Jurkat, Clone E6-1 (cell line): ENCODE data around the gene OSBPL7.

Experiments used
- DNase-seq: peaks from one replicate; pipeline ENCODE4 v3.0.0-alpha.2; 2011; ENCODE audit warnings: low read depth, low spot score
- H3K4me3 ChIP-seq: 2 replicates; pipeline ENCODE4 v1.5.1; 2011; ENCODE audit warnings: mild to moderate bottlenecking, low read length, control low read depth, moderate library complexity

The OSBPL7 gene

DNA sequence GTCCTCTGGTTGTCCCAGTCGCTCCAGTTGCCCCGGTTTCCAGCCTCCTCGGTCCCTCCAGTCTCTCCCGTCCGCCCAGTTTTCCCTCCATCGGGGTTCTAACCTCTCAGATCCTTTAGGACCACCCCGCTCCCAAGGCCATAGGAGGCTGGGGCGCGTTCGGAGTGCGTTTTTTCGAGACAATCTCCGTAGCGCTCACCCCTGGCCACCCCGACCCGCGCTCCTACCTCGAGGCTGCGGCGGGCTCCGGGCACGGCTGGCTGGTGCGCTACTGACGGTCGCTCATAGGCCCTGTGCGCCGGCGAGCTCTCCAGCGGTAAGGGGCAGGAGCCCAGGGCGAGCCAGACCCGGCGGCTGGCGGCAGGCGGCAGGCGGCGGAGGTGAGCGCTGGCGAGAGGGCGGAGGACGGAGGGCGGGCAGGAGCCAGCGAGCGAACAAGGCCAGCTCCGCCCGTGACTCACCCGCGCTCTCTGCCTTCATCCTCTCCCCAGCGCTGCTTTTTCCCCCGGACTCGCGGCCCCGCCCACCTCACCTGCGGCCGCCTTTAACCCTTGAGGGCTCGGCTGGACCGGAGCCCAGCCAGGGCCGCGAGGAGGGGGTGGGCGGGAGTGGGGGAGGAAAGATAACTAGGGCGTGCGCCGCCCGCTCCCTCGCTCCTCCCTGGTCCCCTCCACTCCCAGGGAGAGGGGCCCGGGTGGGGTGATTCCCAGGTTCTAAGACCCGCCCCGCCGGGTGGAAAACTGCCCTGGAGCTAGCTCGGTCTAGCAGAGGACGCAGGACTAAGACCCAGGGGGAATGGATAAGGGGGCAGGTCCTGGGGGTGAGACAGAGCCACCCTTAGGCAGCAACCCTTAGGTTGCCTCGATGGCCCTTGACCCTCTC lies 29.3 kb upstream of the OSBPL7 start, which contains the start of gene SP6:
SP6 (minus strand) TSS at position 472 of the 882 bp plus-strand sequence. CDS start 2,734 bp downstream, outside the sequence.
- H3K4me3 ChIP-seq, result no peak within 1 kb of the TSS
- no peak for DNase-seq

DNA sequence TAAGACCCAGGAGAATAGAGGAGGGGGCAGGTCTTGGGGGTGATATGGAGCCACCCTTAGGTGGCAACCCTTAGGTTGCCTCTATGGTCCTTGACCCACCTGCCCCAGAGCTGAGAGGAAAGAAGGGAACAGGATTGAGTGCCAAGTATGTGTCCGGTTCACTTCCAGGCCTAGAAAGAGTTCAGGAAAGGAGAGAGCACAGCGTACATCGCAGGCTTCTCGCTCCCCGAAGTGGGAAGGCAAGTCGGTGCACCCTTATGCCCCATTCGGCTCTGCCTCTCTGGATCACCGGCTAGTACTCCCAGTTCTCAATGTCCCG lies 28.7 kb upstream of the OSBPL7 start:
- DNase-seq, result no peak
- no peak overlapping the region for H3K4me3 ChIP-seq

DNA sequence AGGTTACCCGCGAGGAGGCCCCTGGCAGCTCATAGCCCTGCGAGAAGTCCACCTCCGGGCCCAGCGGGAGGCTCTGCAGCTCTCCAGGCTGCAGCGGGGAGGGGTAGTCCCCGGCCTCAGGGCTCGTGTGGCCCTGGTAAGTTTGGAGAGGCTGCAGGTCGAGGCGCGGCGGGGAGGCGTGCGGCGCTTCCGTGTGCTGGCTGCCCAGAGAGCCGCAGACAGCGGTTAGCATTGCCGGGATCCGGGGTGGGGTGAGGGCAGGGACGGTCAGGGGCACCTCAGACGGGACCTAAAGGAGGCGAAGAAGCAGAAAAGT lies 26.6 kb upstream of the OSBPL7 start:
- DNase-seq, result no peak
- H3K4me3 ChIP-seq, result no peak overlapping the region

DNA sequence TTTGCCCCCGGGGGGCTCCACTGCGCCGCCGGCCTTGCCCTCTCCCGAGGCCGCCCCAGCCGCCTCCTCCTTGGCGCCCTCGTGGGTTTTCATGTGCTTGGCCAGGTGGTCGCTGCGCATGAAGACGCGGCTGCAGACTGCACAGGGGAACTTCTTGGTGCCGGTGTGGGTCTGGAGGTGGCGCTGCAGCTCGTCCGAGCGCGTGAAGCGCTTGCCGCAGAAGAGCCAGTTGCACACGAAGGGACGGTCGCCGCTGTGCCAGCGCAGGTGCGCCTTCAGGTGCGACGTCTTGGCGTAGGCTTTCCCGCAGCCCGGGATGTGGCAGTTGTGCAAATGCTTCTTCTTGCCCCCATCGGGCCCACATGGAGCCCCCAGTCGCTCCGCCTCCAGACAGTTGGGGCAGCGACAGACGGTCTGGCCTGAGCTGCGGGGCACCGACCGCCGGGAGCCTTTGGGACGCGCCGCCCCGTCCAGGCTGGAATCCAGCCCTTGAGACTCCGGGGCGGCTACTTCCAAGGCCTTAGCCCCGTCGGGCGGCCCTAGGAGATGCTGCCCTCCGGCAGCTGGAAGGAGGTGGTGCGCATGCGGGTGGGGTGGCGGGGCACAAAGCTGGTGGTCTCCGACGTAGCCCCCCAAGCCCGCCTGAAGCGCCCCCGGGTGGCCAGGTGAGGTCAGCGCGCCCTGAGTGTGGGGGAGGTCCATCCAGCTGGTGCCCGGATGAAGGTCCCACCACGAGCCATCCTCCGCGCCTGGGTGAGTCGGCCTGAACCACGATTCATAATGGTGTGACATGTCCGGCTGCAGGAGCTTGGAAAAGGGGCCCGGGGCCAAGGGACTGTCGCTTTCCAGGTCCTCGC lies 26.0 kb upstream of the OSBPL7 start:
- no peak overlapping the region for H3K4me3 ChIP-seq
- no peak for DNase-seq

DNA sequence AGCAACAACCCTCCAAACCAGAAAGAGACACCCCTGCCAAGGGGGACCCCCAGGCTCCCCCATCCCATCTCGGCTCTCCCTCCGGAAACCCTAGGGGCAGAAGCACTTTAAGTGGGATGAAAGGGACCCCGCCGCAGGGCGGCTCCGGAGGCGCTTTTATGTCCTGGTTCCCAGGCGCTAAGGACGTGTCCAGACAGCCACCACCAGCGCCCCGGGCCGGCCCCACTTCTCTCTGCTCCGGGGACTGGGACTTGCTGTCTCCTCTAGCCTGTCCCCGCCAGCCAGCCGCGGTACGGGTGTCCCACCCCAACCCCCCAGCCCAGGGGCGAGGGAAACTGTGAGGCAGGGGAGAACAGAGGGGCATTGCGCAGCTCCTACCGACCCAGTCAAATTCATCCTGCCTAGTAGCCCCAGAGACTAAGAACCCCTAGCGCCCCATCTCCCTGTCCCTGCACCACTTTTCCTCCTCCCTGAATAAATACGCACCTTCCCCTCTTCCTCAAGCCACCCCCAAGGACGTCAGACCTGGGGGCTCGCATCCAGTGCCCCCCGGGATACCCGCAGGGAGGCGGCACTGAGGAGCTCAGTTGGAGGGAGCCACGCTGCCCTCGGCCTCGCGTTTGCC lies 25.2 kb upstream of the OSBPL7 start:
- DNase-seq, result no peak
- no peak overlapping the region for H3K4me3 ChIP-seq

DNA sequence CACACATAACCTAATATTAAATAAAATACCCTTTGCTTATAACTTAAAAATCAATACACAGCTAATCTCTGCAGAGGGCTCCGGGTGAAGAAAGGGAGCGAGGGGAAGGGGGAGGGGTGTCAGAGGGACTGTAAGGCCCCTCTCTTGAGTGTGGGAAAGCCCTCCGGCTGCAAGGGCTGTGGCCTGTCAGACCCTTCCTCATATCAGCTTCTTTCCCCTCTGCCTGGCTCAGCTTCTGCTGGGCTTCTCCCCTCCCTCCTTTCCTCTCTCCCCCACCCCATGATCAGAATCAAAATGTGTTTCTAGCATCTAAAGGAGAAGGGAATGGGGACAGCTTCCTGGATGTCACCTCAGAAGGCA lies 24.1 kb upstream of the OSBPL7 start:
- DNase-seq, result no peak
- H3K4me3 ChIP-seq, result no peak overlapping the region

DNA sequence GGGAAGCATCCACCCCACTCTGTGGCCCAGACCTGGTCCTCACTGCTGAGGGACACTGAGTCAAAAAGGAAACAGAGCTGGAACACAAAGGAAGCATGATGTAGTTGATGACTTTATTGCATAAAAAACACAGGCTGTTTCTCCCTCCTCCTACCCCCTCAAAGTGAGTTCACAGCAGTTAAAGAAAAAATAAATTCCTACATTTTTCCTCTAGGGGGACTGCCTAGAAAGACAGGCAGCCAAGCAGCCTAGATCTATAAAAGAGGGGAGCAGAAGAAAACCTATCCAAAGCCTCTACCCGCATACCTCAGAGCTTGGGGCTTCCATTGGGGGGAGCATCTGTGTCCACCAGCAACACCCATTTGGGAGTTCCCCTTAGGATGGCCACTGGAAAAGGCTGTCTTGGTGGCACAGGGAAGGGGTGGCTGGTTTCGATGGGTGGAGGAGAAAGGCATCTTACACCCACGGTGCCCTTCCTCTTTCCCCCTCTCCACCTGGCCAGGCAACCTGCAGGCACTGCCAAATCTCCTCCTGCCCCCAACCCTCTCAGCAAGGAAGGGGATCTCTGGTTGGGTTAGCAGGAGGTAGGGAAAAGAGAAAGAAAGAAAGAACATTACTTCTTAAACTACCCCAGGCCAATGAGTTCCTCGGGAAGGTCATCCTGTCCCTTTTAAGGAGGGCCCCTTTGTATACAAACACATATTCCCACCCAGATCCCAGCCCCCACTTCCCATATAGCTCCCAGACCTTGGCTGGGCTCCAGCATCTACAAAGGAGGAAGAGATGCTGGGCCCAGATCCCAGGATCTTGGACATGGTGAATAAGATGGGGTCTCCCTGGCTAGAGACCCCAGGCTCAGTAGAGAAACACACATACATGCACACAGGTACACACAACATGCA lies 23.5 kb upstream of the OSBPL7 start:
- no peak for DNase-seq
- H3K4me3 ChIP-seq, result no peak overlapping the region

DNA sequence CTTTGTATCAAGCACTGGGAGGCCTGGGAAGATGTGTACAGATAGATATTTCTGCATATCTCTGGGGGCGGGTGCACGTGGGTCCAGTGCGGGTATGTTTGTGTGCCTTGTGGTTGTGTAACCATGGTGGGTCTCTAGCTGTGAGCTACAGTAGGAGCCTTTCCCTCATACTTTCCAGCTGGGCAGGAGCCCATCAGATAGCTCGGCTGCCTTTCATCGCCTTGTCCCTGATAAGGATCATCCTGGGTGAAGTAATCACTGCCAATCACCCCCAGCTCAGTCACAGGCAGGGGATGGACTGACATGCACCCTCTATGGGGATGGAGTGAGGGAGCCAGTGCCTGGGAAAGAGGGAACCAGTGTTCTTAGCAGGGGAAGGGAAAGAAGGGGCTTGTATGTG lies 22.6 kb upstream of the OSBPL7 start:
- no peak for DNase-seq
- H3K4me3 ChIP-seq, result no peak overlapping the region

DNA sequence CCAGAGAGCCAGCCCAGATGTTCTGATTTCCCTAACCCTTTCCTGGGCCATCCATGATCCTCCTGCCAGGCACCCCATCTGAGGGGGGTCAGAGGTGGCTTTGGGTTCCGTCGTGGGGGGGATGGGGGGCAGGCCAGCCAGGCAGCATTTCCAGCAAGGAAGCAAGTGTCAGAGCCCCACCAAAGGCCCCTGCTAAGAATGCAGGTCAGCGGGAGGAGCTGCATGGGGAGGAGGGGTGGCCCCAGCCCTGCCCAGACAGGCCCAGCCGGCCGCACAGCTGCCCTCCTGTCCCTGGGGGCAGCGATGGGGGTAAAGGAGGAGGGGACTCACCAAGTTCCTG lies 21.8 kb upstream of the OSBPL7 start:
- DNase-seq, result no peak
- no peak overlapping the region for H3K4me3 ChIP-seq

DNA sequence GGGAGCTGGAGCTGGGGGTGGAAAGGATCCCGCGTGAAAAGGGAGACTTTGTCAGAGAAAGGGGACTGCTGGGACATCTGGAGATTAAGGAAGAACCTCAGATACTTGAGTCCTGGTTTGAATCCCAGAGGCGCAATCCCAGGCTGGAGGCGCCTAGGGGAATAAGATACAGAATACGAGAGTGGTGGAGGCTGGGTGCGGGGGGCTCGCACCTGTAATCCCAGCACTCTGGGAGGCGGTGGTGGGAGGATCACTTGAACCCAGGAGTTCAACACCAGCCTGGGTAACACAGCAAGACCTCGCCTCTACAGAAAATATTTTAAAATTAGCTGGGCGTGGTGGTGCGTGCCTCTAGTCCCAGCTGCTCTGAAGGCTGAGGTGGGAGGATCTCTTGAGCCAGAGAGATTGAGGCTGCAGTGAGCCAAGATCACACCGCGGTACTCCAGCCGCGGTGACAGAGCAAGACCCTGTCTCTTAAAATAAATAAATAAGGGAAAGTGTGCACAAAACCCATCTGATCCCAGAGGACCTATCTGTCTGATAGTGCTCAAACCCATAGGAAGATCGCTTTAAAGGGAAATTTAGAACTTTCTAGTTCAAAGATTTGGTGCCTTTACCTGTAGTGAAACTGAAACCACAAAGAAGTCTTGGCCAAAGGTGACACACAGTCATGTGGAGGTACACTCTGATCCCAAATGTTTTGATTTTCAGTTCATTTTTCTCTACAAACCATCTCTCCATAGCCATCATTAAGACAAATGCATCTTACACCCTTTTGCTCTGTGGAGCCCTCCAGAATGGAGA lies 20.1 kb upstream of the OSBPL7 start:
- H3K4me3 ChIP-seq, result peak overlapping the region; percentile 81
- no peak for DNase-seq

DNA sequence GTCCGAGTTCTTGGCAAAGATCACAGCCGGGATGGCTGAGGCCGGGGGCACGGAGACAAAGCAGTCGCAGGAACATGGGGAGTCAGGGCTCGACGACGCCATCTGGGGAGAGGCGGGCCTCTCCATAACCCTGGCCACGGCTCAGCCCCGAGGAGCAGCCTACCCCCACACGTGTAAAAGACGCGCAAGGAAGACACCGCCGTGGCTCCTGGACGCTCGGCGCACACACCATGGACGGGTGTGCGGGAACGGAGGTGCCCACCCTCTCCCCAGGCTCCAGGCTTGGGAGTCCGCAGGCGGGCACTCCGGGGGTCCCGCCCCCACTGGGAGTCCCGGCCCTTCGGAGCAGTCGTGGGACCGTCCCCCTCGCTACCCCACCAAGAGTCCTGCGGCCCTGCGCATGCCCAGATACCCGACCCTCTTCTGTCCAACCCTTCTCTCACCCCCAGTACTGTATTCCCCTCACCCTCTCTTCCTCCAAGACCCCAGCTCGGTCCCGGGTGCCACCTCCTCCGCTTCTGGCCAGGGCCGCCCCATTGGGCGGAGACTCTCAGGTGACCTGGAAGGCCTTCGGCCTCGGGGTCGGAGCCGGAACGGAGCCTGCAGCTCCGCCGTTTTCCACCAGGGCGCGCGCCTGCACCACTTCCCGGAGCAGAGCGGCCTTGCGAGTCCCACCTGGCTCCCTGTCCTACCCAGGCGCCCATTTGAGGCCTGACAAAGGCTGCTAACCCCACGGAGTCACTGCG lies 19.3 kb upstream of the OSBPL7 start, which contains the start of gene SCRN2:
SCRN2 (minus strand) TSS at position 532 of the 746 bp plus-strand sequence; CDS start at position 102, 430 bp downstream.
- DNase-seq, result peak; percentile 74
- H3K4me3 ChIP-seq, result peak within 1 kb of the TSS; percentile 81

DNA sequence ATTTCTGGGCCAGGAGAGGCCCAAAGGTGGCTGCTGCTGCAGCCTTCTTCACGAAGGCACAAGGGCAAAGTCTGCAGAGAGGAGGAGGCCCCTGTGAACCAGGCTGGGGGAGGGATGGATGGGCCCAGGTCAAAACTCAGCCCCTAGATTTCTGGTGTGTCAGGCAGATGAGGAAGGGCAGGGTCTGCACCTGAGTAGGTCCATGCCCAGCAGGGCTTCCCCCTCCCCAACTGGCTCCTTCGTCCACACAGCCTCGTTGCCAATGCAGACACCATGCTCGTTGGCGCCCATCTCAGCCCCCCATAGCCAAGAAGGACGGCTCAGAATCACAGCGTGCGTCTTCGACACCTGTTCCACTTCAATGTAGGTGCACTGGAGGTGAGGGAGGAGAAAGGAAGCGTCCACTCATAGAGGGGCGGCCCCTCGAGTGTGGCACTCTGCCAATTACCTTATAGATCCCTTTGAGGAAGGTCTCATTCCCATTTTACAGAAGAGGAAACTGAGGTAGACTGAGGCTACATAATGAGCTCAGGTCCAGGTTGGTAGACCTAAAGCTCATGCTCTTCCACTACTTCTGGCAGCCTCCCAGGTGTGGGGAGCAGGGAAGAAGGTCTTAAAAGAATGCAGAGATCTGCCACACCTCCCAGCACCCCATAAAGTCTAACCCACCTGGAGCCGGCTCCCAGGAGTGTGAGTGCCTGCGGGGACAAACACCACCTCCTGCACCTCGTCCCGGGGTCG lies 18.6 kb upstream of the OSBPL7 start:
- H3K4me3 ChIP-seq, result peak overlapping the region; percentile 81
- DNase-seq, result no peak

DNA sequence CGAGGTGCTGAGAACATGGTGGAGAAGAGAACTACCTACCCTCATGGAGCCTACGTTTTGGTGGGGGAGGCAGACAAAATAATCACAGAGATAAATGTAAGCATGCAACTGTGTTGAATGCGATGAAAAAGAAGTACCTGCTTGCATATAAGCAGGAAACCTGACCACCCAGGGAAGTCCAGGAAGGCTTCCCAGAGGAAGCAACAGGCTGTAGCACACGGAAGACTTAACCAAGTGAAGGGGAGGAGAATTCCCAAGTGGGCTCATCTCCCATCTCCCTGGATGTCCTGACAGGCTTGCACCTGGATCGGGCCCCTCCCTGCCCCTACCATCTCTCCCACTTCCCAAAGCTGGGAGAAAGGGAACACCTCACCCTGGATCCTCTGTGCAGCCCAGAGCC lies 17.5 kb upstream of the OSBPL7 start:
- H3K4me3 ChIP-seq, result no peak overlapping the region
- no peak for DNase-seq

DNA sequence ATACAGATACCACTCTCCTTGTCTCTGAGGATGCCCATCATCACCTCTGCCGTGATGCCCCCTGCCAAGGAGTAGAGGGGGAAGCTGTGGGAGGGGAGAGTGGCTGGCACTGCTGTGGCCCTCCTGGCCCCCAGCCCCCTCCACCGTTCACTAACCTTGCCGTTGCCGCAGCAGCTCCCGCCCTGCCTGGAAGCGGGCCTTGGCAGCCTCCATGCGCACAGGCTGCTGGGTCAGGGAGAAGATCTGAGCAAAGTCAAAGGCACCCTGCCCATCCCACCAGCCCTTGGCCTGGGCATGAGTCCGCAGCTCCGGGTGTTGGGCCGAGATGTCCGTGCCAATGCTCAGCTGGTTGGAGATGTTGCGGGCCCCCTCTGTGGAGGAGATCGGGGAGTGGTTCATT lies 17.0 kb upstream of the OSBPL7 start:
- DNase-seq, result no peak

DNA sequence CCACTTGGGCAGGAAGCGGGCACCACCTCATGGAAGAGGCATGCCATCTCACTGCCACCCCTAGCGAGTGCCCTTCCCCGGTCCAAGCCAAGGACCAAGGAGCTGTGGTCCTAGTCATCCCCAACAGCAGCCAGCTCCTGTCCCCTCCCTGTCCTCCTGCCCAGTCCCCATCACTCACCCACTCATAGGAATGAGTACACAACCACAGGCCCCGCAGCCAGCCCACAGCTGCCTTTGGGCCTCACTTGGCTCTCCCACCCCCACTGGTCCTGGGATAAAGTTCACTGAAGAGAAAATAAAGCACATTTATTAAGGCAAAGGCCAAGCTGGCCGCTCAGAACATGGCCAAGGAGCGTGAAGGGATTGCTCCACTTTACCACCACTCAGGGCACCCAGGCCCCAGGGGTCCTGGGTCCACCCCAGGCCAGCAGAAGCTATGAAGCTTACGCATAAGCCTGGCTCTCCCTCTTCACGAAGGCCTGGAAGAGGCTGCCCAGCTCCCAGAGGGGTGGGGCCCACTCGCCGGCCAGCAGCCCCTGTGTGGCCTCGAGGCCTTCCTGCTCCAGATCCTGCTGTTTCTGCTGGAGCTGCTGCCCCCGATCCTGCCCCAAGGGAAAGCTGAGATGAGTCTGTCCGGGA lies 15.9 kb upstream of the OSBPL7 start:
- H3K4me3 ChIP-seq, result no peak overlapping the region
- DNase-seq, result no peak

More for the DNA sequence above, 17.0 kb upstream of the OSBPL7 start:
- no peak overlapping the region for H3K4me3 ChIP-seq

DNA sequence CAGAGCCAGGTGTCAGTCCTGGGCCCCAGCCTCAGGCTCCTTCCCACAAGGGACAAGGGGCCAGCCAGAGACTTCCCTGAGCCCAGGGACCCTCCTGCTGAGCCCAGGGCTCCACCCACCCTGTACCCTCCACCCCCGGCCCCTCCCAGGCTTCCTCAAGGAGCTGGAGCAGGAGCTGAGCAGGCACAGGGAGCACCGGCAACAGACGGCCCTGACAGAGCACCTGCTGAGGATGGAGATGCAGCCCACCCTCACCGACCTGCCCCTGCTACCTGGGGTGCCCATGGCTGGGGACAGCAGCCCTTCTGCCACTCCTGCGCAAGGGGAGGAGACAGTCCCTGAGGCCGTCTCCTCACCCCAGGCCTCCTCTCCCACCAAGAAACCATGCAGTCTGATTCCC lies 15.0 kb upstream of the OSBPL7 start:
- no peak for DNase-seq
- H3K4me3 ChIP-seq, result no peak overlapping the region

DNA sequence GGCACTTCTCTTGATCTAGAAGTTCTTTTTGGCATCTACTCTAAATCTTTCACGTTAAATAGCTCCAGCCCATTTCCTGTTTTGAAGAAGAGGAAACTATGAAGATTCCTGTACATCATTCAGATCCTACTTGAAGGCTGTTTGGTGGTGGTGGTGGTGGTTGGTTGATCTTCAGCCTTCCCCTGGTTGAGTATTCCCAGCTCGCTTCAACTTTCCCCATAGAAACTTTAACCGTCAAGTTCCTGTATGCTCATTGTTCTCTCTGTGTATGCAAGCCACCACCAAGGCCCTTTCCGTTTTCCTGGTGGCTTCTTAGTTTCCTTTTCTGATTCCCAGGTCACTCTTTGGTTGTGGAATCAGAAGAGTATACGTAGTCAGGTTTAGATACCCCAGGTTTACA lies 13.2 kb upstream of the OSBPL7 start:
- no peak for DNase-seq
- no peak overlapping the region for H3K4me3 ChIP-seq
